GM19328 (cell line): Measurements from ENCODE around the gene TRIM68.

Experiments
- ATAC-seq: cut with Tn5 transposase; IDR thresholded peaks from one replicate; pipeline ENCODE4 v1.9.1; 2021; ENCODE audit warnings: mild to moderate bottlenecking, moderate library complexity; ENCODE audit not compliant: unreplicated experiment

TRIM68 gene

DNA sequence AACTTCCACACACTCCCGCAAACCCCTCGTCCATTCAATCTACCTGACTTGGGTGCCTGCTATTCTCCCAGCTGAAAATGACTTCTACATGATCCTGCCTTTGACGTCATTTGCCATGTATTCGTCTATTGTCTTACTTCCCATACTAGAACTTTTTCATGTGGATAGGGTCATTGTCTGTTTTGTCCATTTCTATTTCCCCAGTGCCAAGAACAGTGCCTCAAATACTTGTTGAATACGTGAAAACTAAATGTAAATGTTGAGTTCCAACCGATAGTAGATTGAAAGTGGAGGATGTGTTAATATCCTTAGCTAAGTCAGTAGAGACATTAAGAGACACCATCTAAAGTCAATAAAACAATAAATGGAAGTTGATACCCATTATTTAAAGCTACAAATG lies 935 bp downstream of the TRIM68 start:
- no peak for ATAC-seq

DNA sequence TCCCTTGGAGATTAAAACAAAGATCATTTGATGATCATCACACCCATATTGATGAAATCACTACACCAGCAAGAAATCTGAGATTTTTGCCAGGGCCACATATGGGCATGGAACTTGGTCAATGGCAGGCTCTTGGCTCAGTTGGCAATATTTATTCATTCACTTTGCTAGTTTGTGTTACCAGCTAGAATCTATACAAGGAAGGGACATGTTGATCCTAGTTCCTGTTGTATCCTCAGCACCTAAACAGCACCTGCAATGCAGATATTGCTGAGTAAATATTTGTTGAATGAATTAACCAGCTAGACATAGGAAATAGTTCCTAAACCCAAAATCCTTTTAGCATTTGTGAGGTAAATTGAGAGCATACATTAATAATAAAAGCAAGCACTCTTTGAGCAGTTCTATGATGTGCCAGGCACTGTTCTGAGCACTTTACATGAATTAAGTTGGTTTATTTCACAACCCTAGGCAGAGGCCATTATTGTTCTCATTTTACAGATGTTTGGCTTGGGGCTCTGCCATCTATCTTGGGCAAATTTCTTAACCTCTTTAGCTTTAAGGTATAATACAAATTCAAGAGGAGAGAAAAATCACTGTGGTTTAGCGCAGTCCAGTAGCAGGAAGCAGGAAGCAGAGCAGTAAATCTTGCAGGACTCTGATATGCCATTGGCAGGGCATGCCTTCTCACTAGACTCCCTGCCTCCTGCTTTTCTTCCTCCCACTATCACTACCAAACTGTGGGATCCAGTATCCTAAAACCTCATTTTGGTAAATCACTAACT lies 1.6 kb downstream of the TRIM68 start:
- ATAC-seq: no peak

DNA sequence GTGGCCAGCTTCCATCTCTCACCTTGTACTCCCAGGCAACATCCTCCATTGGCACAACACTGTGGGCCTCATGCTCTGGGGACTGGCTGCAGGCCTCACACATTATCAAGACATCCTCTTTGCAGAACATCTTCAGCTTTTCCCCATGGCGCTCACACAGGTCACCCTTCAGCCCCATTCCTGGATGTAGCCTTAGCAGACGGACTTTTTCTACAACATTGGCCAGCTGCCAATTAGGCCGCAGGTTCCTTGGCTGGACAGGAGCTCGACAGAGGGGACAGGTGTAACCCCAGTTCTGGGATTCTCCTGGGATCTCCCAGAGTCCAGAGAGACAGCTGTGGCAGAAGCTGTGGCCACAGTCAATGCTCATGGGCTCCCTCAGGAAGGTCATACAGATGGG lies 3.0 kb downstream of the TRIM68 start:
- no peak for ATAC-seq

DNA sequence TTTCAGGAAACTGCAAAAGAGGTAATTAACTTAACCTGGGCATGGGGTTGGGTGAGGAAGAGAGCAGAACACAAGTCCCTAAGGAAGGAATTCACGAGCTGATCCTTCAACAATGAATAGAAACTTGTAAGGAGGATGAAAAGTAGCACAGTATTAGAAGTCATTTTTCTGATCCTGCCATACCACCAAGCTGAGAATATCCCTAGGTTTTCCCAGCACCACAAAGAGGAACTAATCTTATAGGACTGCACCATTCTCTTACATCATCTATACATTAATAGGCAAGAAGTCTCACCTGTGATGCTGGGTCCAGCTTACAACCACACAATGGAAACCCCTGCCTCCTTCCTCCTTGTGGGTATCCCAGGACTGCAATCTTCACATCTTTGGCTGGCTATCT lies 14.3 kb downstream of the TRIM68 start, which contains the start of gene OR52I1:
Gene OR52I1, plus strand, starts transcription at position 301 of the 400 bp plus-strand sequence. Its CDS starts 0 bp downstream, at position 301.
- ATAC-seq: no peak

DNA sequence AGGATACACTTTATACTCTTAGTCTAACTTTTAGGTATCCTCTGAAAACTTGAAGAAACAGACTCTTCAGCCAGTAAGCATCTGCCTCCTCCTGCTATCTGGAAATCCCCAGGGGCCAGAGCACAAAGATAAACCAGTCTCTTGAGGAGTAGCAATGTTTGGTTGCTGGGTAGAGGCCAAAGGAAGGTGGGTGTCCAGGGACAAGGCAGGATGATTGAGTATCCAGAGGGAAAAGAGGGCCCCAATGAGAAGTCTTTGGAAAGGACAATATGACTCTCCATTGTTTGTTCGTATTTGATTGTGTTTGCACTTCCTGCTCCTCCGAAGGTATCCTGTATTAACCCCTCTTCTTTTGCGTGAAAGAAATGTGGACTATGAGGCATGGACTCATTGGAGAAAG lies 19.0 kb downstream of the TRIM68 start:
- ATAC-seq: no peak

DNA sequence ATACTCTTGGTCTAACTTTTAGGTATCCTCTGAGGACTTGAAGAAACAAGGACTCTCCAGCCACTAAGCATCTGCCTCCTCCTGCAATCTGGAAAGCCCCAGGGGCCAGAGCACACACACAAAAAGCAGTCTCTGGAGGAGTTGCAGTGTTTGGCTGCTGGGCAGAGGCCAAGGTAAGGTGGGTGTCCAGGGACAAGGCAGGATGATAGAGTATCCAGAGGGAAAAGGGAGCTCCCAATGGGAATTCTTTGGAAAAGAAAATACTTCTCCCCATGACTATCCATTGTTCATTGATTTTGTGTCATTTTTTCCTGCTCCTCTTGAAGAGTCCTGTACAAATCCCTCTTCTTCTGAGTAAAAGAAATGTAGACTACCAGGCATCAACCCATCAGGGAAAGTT lies 26.6 kb downstream of the TRIM68 start, which contains the start of gene OR52I2:
Gene OR52I2, plus strand, starts transcription at position 301 of the 400 bp plus-strand sequence.
- ATAC-seq: no peak

DNA sequence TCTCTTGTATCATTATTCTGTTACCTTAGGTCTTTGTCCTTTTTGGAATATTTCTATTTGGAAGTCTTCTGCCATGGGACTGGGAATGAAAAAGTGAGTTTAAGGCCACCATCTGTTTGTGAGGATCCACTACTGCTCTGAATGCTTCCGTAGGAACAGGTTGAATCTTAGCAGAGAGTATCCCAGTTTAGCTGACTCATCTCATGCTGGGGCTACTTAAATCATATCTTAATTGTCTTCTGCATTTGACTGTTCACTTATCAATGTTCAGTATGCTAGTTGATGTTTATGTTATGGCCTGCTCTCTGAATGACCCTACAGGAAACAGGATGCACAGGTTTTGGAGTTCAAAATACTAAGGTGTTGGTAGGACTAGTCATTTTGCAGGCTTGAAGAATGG lies 27.9 kb downstream of the TRIM68 start:
- ATAC-seq: no peak

DNA sequence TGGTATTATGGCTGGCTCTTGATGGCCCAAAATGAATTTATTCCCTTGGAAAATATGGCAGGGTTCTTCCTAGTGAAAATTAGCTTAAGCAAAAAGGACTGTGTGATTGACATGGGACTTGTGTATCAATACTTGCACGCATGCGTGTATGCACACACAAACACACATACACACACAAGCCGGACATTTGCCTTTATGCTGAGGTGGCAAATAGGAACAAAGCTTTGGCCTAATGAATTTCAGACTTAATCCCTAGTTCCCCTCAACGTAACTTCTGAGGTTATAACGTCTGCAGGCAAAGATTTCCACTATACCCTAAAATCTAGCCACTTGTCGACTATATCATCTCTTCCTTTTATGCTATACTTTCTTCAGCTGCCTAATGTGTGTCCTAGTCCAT lies 29.4 kb downstream of the TRIM68 start:
- no peak for ATAC-seq

DNA sequence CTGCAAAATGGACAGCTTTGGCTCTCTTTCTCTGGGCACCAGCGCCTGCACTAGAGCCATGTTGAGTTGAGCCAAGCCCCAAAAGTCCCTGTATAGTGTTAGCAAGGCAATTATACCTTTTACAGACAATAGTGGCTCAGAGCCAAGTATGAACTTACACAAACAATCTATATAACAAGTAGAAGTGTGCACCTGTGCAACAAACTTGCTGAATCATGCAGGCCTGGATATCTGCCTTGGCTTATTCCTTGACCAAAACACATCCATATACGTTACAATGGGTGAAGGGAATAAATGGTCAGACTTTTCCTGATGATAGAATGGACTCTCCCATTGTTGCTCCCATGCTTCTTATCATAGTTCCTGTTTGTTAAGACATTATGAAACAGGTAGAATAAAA lies 30.3 kb downstream of the TRIM68 start:
- ATAC-seq: no peak

DNA sequence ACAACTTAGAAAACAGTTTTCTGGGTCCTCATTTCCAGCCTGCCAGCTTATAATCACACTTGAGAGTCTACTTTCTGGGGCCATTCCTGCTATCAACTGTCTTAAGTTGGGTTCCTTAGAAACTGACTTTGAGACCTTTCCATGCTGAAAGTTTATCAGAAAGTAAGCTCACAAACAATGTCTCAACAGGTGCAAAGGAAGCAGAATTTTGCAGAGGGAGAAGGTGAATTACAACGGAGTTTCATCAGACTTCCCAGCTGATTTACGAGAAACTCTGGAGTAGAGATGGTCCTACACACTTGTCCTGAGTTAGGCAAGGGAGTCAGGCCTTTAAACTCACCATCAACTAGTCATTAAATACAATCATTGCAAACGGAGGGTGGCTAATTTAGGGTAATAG lies 31.2 kb downstream of the TRIM68 start:
- no peak for ATAC-seq

DNA sequence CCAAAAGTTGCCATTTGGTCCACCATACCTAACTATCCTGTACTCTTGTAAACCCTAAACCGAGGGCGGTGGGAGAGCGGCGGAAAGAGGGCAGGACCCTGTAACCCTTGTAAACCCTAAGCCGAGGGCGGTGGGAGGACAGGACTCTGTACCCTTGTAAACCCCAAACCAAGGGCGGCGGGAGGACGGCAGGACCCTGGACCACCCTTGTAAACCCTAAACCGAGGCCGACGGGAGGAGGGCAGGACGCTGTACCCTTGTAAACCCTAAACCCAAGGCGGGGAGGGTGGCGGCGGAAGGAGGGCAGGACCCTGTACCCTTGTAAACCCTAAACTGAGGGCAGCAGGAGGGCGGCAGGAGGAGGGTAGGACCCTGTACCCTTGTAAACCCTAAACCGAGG lies 39.0 kb downstream of the TRIM68 start:
- ATAC-seq: no peak

DNA sequence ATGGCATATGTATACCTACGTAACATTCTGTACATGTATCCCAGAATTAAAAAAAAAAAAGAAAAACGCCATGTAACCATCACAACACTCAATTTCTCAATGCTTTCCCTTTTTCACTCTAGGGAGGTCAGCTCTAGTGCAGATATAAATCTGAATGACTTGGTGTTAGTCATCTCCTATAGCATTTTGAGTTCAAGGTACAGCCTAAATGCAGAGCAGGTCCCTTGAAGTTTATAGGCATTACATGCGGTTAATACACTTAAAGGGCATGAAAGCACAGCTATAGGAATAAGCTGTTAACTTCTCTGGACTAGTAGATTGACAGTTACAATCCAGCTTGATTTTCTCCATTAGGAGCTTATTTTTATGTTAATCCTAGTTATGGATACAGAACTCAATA lies 42.7 kb downstream of the TRIM68 start:
- ATAC-seq: no peak

DNA sequence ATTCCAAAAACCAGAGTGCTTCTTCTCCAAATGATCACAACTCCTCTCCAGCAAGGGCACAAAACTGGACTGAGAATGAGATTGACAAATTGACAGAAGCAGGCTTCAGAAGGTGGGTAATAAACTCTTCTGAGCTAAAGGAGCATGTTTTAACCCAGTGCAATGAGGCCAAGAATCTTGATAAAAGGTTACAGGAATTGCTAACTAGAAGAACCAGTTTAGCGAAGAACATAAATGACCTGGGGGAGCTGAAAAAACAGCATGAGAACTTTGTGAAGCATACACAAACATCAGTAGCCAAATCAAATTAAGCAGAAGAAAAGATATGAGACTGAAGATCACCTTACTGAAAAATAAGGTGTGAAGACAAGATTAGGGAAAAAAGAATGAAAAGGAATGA lies 47.6 kb downstream of the TRIM68 start:
- ATAC-seq: no peak

DNA sequence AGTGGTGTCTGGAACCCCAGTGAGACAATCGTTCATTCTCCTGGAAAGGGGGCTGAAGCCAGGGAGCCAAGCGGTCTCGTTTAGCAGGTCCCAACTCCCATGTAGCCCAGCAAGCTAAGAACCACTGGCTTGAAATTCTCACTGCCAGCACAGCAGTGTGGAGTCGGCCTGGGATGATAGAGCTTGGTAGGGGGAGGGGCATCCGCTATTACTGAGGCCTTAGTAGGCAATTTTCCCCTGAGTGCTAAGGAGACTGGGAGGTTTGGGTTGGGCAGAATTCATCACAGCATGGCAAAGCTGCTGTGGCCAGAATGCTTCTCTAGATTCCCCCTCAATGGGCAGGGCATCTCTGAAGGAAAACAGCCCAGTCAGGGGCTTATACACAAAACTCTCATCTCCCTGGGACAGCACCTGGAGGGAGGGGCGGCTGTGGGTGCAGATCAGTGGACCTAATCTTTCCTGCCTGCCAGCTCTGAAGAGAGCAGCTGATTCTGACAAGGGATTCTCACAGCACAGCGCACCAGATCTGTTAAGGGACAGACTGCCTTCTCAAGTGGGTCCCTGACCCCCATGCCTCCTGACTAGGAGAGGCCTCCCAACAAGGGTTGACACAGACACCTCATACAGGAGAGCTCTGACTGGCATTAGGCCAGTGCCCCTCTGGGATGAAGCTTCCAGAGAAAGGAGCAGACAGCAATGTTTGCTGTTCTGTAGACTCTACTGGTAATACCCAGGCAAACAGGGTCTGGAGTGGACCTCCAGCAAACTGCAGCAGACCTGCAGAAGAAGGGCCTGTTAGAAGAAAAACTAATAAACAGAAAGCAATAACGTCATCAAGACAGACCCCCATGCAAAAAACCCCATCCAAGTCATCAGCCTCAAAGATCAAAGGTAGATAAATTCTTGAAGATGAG lies 48.2 kb downstream of the TRIM68 start:
- ATAC-seq: no peak

DNA sequence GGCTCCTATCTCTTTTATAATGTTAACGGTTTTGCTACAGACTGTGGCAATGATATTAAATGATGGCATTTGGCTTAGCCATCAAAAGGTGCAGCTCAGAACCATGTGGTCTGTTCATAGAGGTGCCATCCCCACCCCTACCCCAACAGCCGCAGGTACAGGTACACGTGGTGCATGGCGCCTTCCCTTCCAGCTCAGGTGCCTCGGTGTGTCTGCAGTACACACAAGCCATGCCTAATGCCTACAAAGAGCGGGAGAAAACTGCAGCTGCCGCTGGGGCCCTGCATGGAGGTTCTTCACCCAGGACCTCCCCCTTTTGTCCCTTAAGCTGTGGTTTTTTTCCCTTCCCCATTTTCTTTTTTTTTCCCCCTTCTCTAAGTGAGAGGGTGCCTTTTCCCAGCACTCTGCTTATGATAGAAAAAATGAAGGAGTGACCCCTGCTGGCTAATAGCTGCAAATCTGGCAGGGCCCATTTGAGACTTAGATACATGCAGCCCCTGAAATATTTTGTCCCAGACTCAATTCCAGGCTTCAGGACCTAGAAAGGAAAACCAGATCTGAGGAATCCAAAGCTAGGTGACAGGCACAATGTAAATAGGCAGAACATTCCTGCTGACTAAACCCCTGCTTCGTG lies 56.6 kb downstream of the TRIM68 start:
- no peak for ATAC-seq
